IMR-90 (cell line): ENCODE data around the gene BRD4. TPM values are rescaled to one million over a fixed set of nuclear protein-coding genes. Genes with fewer than 3 reads are reported as not detected.

Experiments used
- ATAC-seq: fragments of 200-7000 bp; cut with Tn5 transposase; 2 replicates; pipeline ENCODE4 v1.9.1; 2020; ENCODE audit warnings: low read depth, mild to moderate bottlenecking, moderate library complexity
- BruUV-seq: library from RNA; stranded (reverse); fragments of 400-500 nt; replicated peaks from 2 replicates; lab custom pipeline; 2021; lab: Mats Ljungman, UMichigan
- CTCF ChIA-PET: fragments of 300-600 bp; formaldehyde crosslinking; extraction: SDS; loops from one replicate; lab custom pipeline; 2021; ENCODE audit warnings: antibody characterized with exemption; lab: Yijun Ruan, JAX
- POLR2A ChIA-PET: fragments of 300-600 bp; sonication (Branson Sonifier 250); formaldehyde crosslinking; loops from one replicate; lab custom pipeline; 2022; ENCODE audit warnings: antibody characterized with exemption; ENCODE audit not compliant: unreplicated experiment; lab: Charles Lee
- DNase-seq: peaks from one replicate; pipeline ENCODE4 v3.0.0; 2013
- H2AFZ ChIP-seq: replicated peaks from 2 replicates; pipeline ENCODE3; 2013; ENCODE audit warnings: low read length, mild to moderate bottlenecking; ENCODE audit not compliant: poor library complexity
- H2AK5ac ChIP-seq: 2 replicates; pipeline ENCODE4 v1.6.1; 2013; ENCODE audit warnings: low read depth, low read length, inconsistent platforms
- H2AK9ac ChIP-seq: replicated peaks from 2 replicates; pipeline ENCODE3; 2013; ENCODE audit warnings: mild to moderate bottlenecking, low read depth, low read length, moderate library complexity; ENCODE audit not compliant: poor library complexity
- H2BK120ac ChIP-seq: 2 replicates; pipeline ENCODE4 v1.6.1; 2013; ENCODE audit warnings: low read depth, low read length, inconsistent platforms
- H2BK15ac ChIP-seq: 3 replicates; pipeline ENCODE4 v1.6.1; 2013; ENCODE audit warnings: low read depth, low read length, inconsistent platforms
- H2BK20ac ChIP-seq: 2 replicates; pipeline ENCODE4 v1.6.1; 2013; ENCODE audit warnings: low read depth, mild to moderate bottlenecking, inconsistent platforms, low read length, moderate library complexity
- H2BK5ac ChIP-seq: 2 replicates; pipeline ENCODE4 v1.6.1; 2013; ENCODE audit warnings: mild to moderate bottlenecking, low read depth, low read length, inconsistent platforms; ENCODE audit not compliant: poor library complexity, severe bottlenecking
- H3K14ac ChIP-seq: replicated peaks from 2 replicates; pipeline ENCODE4 v1.6.1; 2013; ENCODE audit warnings: low read depth, low read length, inconsistent platforms
- H3K18ac ChIP-seq: 2 replicates; pipeline ENCODE4 v1.6.1; 2013; ENCODE audit warnings: low read depth, low read length, control low read depth
- H3K23ac ChIP-seq: 2 replicates; pipeline ENCODE4 v1.6.1; 2013; ENCODE audit warnings: low read depth, low read length, inconsistent platforms
- H3K27ac ChIP-seq: 2 replicates; pipeline ENCODE4 v1.5.1; 2013; ENCODE audit warnings: mild to moderate bottlenecking, control low read depth, low read length; ENCODE audit not compliant: insufficient read depth
- H3K27me3 ChIP-seq: 2 replicates; pipeline ENCODE4 v1.6.1; 2013; ENCODE audit warnings: low read length; ENCODE audit not compliant: control insufficient read depth, insufficient read depth
- H3K36me3 ChIP-seq: 2 replicates; pipeline ENCODE4 v1.6.1; 2013; ENCODE audit warnings: low read length, mixed read lengths; ENCODE audit not compliant: control insufficient read depth, insufficient read depth
- H3K4ac ChIP-seq: 2 replicates; pipeline ENCODE4 v1.6.1; 2013; ENCODE audit warnings: low read depth, low read length, inconsistent platforms
- H3K4me1 ChIP-seq: 2 replicates; pipeline ENCODE4 v1.6.1; 2013; ENCODE audit warnings: low read length, mixed read lengths; ENCODE audit not compliant: control insufficient read depth, insufficient read depth
- H3K4me2 ChIP-seq: 2 replicates; pipeline ENCODE4 v1.6.1; 2013; ENCODE audit warnings: low read depth, mild to moderate bottlenecking, control low read depth, low read length, moderate library complexity
- H3K4me3 ChIP-seq: 2 replicates; pipeline ENCODE4 v1.5.1; 2013; ENCODE audit warnings: low read depth, mild to moderate bottlenecking, control low read depth, low read length, moderate library complexity; ENCODE audit not compliant: insufficient read depth
- H3K56ac ChIP-seq: 2 replicates; pipeline ENCODE4 v1.6.1; 2013; ENCODE audit warnings: low read length, inconsistent platforms; ENCODE audit not compliant: insufficient read depth; ENCODE audit errors: extremely low read depth
- H3K79me1 ChIP-seq, 2 experiments: 2 replicates each; pipeline ENCODE4 v1.6.1; 2013; ENCODE audit warnings: low read length in 2 of 2, inconsistent platforms in 1 of 2, low read depth in 1 of 2
- H3K9ac ChIP-seq: 2 replicates; pipeline ENCODE4 v1.6.1; 2013; ENCODE audit warnings: low read depth, low read length, control low read depth
- H3K9me1 ChIP-seq: 2 replicates; pipeline ENCODE4 v1.6.1; 2013; ENCODE audit warnings: low read length, inconsistent platforms; ENCODE audit not compliant: insufficient read depth
- H3K9me3 ChIP-seq: 2 replicates; pipeline ENCODE4 v1.6.1; 2013; ENCODE audit warnings: low read length; ENCODE audit not compliant: control insufficient read depth, insufficient read depth
- H4K20me1 ChIP-seq: 2 replicates; pipeline ENCODE4 v1.6.1; 2013; ENCODE audit warnings: low read length, inconsistent platforms; ENCODE audit not compliant: insufficient read depth
- H4K5ac ChIP-seq: 2 replicates; pipeline ENCODE4 v1.6.1; 2013; ENCODE audit warnings: mild to moderate bottlenecking, low read depth, low read length, control low read depth
- H4K8ac ChIP-seq, 2 experiments: 2 replicates each; pipeline ENCODE4 v1.6.1; 2013; ENCODE audit warnings: low read depth in 2 of 2, low read length in 2 of 2, control low read depth in 1 of 2, inconsistent platforms in 1 of 2
- H4K91ac ChIP-seq: 2 replicates; pipeline ENCODE4 v1.6.1; 2013; ENCODE audit warnings: low read depth, low read length, inconsistent platforms; ENCODE audit not compliant: insufficient read depth
- BHLHE40 ChIP-seq: fragments of 150-350 bp; IDR thresholded peaks from 2 replicates; pipeline ENCODE4 v1.6.1; 2016; ENCODE audit warnings: mild to moderate bottlenecking, low read depth, low read length
- CTCF ChIP-seq: conservative IDR thresholded peaks from 2 replicates; pipeline ENCODE4 v1.5.1; 2012; ENCODE audit warnings: mild to moderate bottlenecking, low read depth, low read length, improper control_type of control experiment
- FOS ChIP-seq: fragments of 150-350 bp; IDR thresholded peaks from 2 replicates; pipeline ENCODE4 v1.6.1; 2016; ENCODE audit warnings: low read depth, low read length
- MAFK ChIP-seq: IDR thresholded peaks from 2 replicates; pipeline ENCODE4 v1.6.1; 2012; ENCODE audit warnings: low read depth, low read length, improper control_type of control experiment
- NFE2L2 ChIP-seq: fragments of 150-350 bp; IDR thresholded peaks from 2 replicates; pipeline ENCODE4 v1.6.1; 2016; ENCODE audit warnings: low read depth, mild to moderate bottlenecking, low read length
- WGBS, 2 experiments: methylation state at CpG; one replicate each; pipeline versions ENCODE4 v1.1.5 to v1.1.7; 2013; ENCODE audit warnings: missing lambda C conversion rate in 2 of 2; ENCODE audit not compliant: insufficient read length in 1 of 2; ENCODE audit errors: extremely low coverage in 2 of 2; 5-methylcytosine and 5-hydroxymethylcytosine counted together
- dilution Hi-C: fragments of 300-500 bp; cut with HindIII; formaldehyde crosslinking; loops from one replicate; pipeline ENCODE4 v1.14.3; 2018; ENCODE audit warnings: low sequenced_read_pairs; ENCODE audit not compliant: unreplicated experiment
- in situ Hi-C: fragments of 300-500 bp; cut with MboI; formaldehyde crosslinking; loops from 3 replicates; pipeline ENCODE4 v1.14.3; 2019; ENCODE audit warnings: low sequenced_read_pairs, inconsistent platforms, mixed read lengths
- intact Hi-C: fragments of 100-400 bp; cut with micrococcal nuclease; formaldehyde crosslinking; loops from 2 replicates; pipeline ENCODE4 v1.10.0; 2022
- polyA plus RNA-seq, 3 experiments: library from polyadenylated mRNA; depleted of rRNA; stranded (reverse); fragments of >200 nt; gene quantifications; 2 replicates each; pipeline ENCODE4 v1.2.3, GENCODE V29; 2012; ENCODE audit warnings: low replicate concordance in 1 of 3
- total RNA-seq: library from RNA; depleted of rRNA; stranded (reverse); fragments of >200 nt; gene quantifications from 2 replicates; pipeline ENCODE4 v1.2.3, GENCODE V29; 2012
- TF ChIP-seq, protein P1 (sequence below): fragments of 150-350 bp; IDR thresholded peaks from 2 replicates; pipeline ENCODE4 v1.6.1; 2017; ENCODE audit warnings: mild to moderate bottlenecking, antibody characterized with exemption, low read length, low read depth

Gene BRD4
- total and polyA plus RNA-seq, 2 of the 4 experiments (the other 2 are of a cell fraction): 7.0 to 21.1 TPM

GRCh38 chr19:15254547-15254946 lies 77.8 kb downstream of the BRD4 start:
- Histone ChIP-seq H3K56ac (no peak overlapping the region), H2BK20ac (no peak overlapping the region), H3K4me1 (peaks cover 27% of the 10 kb centered on the region), H2AK9ac (no peak overlapping the region), H3K79me1 (peaks cover 34 to 93% of the 10 kb centered on the region in 2 experiments), H3K23ac (no peak overlapping the region), H3K9ac (no peak overlapping the region), H3K4ac (no peak overlapping the region), H3K27me3 (no peaks in the 10 kb centered on the region), H2AK5ac (no peak overlapping the region), H3K14ac (no peak overlapping the region), H3K27ac (no peak overlapping the region), H3K9me1 (peaks cover 19% of the 10 kb centered on the region), H2BK120ac (no peak overlapping the region), H4K8ac (no peak overlapping the region), H3K9me3 (no peaks in the 10 kb centered on the region), H4K91ac (no peak overlapping the region), H3K36me3 (peaks cover 71% of the 10 kb centered on the region), H2BK15ac (no peak overlapping the region), H2BK5ac (no peak overlapping the region), H3K4me2 (no peak overlapping the region), H3K18ac (no peak overlapping the region), H2AFZ (no peak overlapping the region), H4K5ac (no peak overlapping the region), H4K20me1 (peaks cover 86% of the 10 kb centered on the region), H3K4me3 (no peak overlapping the region)
- TF ChIP-seq MAFK: no peak
- TF ChIP-seq BHLHE40: no peak
- TF ChIP-seq, protein P1, sequence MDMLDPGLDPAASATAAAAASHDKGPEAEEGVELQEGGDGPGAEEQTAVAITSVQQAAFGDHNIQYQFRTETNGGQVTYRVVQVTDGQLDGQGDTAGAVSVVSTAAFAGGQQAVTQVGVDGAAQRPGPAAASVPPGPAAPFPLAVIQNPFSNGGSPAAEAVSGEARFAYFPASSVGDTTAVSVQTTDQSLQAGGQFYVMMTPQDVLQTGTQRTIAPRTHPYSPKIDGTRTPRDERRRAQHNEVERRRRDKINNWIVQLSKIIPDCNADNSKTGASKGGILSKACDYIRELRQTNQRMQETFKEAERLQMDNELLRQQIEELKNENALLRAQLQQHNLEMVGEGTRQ: no peak
- TF ChIP-seq CTCF: no peak
- no peak for TF ChIP-seq FOS
- no peak for TF ChIP-seq NFE2L2
- 91% methylated on average over 8 of the region's 10 CpGs; no CpG with 5 or more reads in 1 of the 2 experiments for WGBS, 2 experiments
- ATAC-seq (no peak), DNase-seq (no peak)
- dilution Hi-C loops (no loop called here), intact Hi-C loops (loop anchor here (5.0 kb wide), 3 partner anchors 57 to 147 kb away; partner anchors contain the start of genes AKAP8 and SYDE1), in situ Hi-C loops (loop anchor here (10.0 kb wide), 1 partner anchor 140 kb away; no protein-coding TSS in a partner anchor)
- CTCF ChIA-PET: interaction anchor here (1.2 kb wide), 1 partner anchor 77 kb away, joined by 3 read pairs; no protein-coding TSS in a partner anchor
- BruUV-seq: no TSS peak
- POLR2A ChIA-PET: no interaction called here
